NCI-H524 treated with DMSO at 0.1 percent for 48 hours (cell line): Measurements from ENCODE around the gene CFAP52.
A peak's percentile ranks its signal among the peaks of the same experiment; 100 is the strongest.
"Not testable (repeated sequence)": the region's sequence is repeated elsewhere in the genome, so short reads cannot be mapped to it uniquely, and the experiment has no call there.

ENCODE experiments used
- DNase-seq: peaks from one replicate; lab custom pipeline; 2025; lab: John Stamatoyannopoulos, UW

Gene CFAP52, protein sequence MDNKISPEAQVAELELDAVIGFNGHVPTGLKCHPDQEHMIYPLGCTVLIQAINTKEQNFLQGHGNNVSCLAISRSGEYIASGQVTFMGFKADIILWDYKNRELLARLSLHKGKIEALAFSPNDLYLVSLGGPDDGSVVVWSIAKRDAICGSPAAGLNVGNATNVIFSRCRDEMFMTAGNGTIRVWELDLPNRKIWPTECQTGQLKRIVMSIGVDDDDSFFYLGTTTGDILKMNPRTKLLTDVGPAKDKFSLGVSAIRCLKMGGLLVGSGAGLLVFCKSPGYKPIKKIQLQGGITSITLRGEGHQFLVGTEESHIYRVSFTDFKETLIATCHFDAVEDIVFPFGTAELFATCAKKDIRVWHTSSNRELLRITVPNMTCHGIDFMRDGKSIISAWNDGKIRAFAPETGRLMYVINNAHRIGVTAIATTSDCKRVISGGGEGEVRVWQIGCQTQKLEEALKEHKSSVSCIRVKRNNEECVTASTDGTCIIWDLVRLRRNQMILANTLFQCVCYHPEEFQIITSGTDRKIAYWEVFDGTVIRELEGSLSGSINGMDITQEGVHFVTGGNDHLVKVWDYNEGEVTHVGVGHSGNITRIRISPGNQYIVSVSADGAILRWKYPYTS

DNA sequence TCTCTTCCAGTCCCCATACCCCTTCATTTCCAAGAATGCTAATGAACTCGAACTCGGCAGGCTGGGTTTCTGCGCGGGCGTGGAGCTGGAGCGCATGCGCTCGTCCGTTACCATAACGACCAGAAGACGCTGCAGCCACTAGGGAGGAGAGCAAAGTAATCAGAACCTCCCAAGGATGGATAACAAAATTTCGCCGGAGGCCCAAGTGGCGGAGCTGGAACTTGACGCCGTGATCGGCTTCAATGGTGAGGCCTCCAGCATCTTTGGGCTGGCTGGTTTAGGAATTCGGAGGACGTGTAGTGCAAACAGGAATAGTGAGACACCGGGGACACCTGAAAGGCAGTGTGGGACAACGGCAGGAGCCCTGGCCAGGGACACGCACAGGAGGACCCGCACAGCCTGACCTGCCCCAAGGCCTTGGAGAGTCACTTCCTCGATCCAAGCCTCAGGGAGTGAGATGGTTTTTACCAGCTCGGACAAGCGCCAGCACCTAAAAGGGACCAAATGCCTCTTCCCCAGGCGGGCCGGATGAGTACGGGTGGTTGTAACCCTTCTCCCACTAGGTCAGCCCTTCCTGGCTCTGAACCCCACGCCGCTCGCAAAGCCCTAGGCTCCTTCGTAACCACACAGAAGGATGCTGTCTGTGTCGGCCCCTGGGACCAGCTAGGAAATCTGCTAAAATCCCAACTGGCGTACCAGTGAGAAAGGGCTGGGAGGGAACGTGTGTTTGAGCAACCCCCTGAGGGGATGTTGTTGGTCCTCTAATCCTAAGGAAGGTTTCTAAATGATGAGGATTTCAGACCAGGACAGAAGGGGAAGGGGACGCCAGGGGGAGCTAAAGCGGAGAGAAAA is at the start of gene CFAP52:
CFAP52 (plus strand) TSS at position 122 of the 852 bp plus-strand sequence; CDS start at position 176, 54 bp downstream.
- DNase-seq, result peak; percentile 27

DNA sequence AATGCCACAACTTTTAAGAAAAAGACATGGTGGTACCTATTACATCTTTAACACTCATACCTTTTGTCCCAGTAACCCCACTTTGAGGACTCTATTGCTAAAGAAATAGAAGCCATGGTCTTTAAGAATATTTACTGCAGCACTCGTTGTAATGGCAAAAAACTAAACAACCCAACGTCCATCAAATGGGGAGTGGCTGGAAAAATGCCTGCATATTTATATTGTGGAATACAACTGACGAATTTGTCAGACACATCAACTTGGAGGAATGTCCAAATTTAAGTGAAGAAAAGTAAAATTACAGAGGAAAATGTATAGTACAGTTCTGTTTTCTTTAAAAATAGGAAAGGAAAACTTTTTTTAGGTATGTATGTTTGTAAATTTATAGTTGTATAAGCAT is 48.7 kb upstream of the CFAP52 start:
- no peak for DNase-seq

- DNase-seq, result no peak
These were observed 47.3 kb upstream of the CFAP52 start for GRCh38 chr17:9529033-9529700.

GRCh38 chr17:9531034-9531433 is 45.4 kb upstream of the CFAP52 start:
- no peak for DNase-seq

GRCh38 chr17:9532715-9533114 is 43.7 kb upstream of the CFAP52 start:
- DNase-seq, result no peak

DNA sequence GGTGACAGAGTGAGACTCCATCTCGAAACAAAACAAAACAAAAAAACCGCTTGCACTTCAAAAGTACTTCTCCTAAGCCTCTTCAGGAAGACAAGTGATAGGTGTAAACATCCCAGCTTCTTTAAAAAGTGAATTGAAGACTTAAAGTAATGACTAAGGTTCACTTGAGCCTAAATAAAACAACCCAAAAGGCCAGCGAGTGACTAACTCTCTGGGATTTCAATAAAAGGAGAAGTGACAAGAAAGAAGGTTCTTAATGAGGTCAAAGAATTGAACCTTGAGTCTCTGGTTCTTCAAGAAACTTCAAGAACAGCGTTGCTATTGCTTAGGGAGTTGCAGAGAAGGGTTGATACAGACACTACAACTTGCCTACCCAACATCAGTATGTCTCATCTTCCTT is 43.0 kb upstream of the CFAP52 start:
- no peak for DNase-seq

DNA sequence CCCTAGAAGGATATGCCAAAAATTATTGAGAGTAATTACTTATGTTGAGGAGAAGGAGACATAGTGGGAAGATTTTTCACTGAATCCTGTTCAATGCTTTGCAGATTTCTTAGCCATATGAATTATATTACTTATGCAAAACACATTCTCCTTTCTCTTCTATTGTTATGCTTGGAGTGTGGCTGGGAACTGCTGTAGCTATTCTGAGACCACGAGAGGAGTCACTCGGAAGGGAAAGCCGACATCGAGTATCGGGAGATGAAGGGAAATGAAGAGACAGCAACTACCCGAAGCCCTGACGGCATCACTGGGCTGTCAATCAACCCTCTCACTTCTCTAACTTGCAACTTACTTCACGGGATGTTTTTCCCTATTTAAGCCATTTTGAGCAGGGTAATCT is 40.4 kb upstream of the CFAP52 start:
- DNase-seq, result no peak

- no peak for DNase-seq
These were observed 39.2 kb upstream of the CFAP52 start for GRCh38 chr17:9537177-9537776.

- DNase-seq, result no peak
These were observed 37.8 kb upstream of the CFAP52 start for GRCh38 chr17:9538626-9539025.

- no peak for DNase-seq
These were observed 34.7 kb upstream of the CFAP52 start for GRCh38 chr17:9541718-9542117.

DNA sequence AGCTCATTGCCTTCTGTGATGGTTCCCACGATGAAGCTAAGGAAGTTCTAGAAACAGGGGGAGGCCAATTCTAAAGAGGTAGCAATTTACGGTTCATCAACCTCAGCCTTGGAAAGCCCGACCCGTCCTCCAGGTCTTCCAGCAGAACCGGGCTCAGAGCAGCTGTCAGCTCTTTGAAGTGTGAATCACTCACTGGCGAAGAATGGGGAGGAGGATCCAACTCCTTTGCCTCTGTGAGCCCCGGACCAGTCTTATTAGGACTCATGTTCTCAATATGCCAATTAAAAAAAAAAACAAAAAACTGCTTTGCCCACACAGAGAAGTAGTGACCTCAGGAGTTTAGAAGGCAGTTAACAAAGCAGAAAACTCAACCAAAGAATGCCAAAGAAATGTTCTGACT is 32.2 kb upstream of the CFAP52 start:
- no peak for DNase-seq

DNA sequence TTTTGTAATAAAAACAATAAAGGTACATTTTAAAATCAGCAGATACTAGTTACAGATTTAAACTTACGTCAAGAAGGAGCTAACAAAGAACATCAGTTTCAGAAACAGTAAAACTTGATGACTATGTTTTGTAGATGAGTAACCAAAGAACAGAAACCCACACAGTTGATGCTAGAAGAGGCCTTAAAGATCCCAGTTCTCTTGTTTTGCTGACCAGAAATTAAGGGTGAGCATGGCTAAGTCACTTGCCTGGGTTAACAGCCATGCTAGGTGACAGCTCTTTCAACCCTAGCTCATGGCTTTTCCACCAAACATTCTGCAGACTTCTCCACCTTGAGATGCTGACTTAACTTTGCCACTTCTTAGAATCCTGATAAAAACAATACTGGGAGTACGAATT is 27.2 kb upstream of the CFAP52 start:
- no peak for DNase-seq

- DNase-seq, result no peak
These were observed 23.3 kb upstream of the CFAP52 start for GRCh38 chr17:9553181-9553580.

GRCh38 chr17:9553596-9553995 is 22.8 kb upstream of the CFAP52 start:
- no peak for DNase-seq

GRCh38 chr17:9554715-9555114 is 21.7 kb upstream of the CFAP52 start:
- DNase-seq, result not testable (repeated sequence)

DNA sequence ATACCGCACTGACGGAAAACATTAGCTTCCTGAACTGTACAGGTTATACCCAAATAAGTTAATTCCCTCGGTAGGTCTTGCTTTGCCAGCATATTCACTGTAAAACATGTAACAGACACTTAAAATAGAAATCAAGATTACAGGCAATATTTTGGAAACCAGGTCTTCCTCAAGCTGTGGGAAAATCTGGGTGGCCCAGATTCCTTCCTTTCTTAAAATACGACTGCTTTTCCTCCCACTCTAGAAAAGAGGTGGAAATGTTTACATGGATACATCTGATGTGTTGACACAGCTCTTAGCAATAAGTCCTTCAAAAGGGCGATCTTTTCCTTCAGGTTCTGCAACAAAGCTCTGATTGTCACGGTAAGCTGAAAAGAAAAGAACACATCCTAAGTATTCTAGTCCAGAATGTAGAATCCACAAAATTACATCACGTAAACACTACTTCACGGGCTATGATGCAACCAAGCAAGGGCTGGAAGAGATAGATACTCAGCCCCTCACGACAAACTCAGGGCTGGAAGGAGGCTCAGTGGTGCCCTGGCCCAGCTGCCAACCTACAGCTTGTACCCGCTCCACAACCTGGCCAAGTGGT is 19.2 kb upstream of the CFAP52 start:
- DNase-seq, result no peak

GRCh38 chr17:9557857-9558256 is 18.6 kb upstream of the CFAP52 start:
- no peak for DNase-seq

DNA sequence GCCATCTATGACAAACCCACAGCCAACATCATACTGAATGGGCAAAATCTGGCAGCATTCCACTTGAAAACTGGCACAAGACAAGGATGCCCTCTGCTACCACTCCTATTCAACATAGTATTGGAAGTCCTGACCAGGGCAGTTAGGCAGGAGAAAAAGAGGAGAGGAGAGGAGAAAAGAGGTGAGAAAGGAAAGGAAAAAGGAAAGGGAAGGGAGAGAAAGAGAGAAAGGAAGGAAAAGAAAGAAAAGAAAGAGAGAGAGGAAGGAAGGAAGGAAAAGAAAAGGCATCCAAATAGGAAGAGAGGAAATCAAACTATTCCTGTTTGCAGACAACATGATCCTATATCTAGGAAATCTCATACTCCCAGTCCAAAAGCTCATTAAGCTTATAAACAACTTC is 12.3 kb upstream of the CFAP52 start:
- DNase-seq, result no peak

GRCh38 chr17:9566067-9566466 is 10.4 kb upstream of the CFAP52 start:
- no peak for DNase-seq

GRCh38 chr17:9566739-9567138 is 9.7 kb upstream of the CFAP52 start:
- not testable (repeated sequence) for DNase-seq

GRCh38 chr17:9568004-9568403 is 8.4 kb upstream of the CFAP52 start:
- no peak for DNase-seq
